Kidney epithelial cell (primary cell): ENCODE results near the gene C10orf95. TPM values are rescaled to one million over a fixed set of nuclear protein-coding genes. Genes with fewer than 3 reads are reported as not detected.

Experiments used
- DNase-seq: peaks from one replicate; pipeline ENCODE4 v3.0.0-alpha.2; 2010; ENCODE audit warnings: low read depth
- H3K27me3 ChIP-seq: 2 replicates; pipeline ENCODE4 v1.6.0; 2011; ENCODE audit warnings: low read length; ENCODE audit not compliant: control insufficient read depth, insufficient read depth
- H3K36me3 ChIP-seq: 2 replicates; pipeline ENCODE4 v1.5.1; 2011; ENCODE audit warnings: low read length; ENCODE audit not compliant: control insufficient read depth, insufficient read depth
- H3K4me3 ChIP-seq: 2 replicates; pipeline ENCODE4 v1.5.1; 2011; ENCODE audit warnings: low read depth, mild to moderate bottlenecking, control low read depth, low read length
- total RNA-seq: library from RNA; depleted of rRNA; stranded (reverse); fragments of >200 nt; gene quantifications from 2 replicates; pipeline ENCODE4 v1.2.3, GENCODE V29; 2015
- TF ChIP-seq, protein P1 (sequence below): IDR thresholded peaks from 2 replicates; pipeline ENCODE4 v1.5.1; 2011; ENCODE audit warnings: mild to moderate bottlenecking, moderate library complexity, low read length, control low read depth, inconsistent platforms; ENCODE audit not compliant: insufficient read depth, poor library complexity, severe bottlenecking

Gene C10orf95
- total RNA-seq, 1 donor from 2014 or later: 3.2 TPM

DNA sequence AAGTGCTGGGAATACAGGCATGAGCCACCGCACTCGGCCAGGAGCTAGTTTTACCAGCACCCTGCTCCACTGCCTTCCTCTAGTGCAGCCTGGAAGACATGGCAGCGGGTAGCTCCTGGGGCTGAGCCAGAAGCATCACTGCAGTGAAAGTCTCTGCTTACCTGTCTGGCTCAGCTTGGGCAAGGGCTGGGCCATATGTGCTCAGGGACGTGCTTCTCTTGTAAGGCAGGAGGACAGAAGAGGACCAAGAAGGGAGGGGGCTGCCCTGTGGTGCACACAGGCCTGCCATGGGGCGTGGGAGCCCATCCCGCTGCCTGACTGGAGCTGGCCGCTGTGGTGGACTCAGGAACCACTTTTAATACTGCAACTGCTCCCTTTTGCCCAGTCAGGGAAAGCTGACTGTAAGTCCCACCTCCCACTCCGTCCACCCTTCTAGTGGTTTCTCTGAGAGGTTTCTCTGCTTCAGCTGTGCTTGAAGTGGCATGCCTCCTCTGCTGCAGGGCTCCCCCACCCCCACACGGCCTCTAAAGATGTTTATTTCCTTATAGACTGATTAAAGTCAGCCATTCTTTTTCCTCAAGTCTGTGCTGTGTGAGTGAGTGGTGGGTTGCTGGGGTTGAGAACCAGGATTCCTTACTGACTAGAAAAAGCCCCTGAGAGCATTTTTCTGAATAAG is 25.3 kb upstream of the C10orf95 start:
- DNase-seq: no peak
- no peaks in the 10 kb centered on the region for H3K36me3 ChIP-seq

DNA sequence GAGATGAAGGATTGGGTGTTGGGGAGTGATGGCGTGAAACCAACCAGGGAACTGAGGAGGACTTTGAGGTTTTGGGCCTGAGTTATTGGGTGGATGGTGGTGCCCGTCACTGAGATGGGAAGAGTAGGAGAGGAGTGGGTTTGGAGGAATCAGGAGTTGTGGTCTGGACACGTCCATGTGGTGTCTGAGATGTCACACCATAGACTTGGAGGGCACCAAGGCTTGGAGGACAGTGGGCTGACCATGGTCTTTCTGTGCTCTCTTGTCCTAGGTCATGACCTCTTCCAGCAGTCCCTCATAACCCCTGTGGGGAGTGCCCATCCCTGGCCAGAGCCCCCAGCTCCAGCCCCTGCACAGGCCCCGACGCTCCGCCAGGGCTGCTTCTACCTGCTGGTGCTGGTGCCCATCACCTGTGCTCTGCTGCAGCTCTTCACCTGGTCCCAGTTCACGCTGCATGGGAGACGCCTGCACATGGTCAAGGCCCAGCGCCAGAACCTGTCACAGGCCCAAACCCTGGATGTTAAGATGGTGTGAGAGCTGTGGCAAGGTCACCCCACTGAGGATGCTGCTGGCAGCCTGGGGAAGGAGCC is 24.2 kb upstream of the C10orf95 start:
- H3K27me3 ChIP-seq: no peaks in the 10 kb centered on the region
- no peak overlapping the region for H3K4me3 ChIP-seq
- TF ChIP-seq, protein P1, sequence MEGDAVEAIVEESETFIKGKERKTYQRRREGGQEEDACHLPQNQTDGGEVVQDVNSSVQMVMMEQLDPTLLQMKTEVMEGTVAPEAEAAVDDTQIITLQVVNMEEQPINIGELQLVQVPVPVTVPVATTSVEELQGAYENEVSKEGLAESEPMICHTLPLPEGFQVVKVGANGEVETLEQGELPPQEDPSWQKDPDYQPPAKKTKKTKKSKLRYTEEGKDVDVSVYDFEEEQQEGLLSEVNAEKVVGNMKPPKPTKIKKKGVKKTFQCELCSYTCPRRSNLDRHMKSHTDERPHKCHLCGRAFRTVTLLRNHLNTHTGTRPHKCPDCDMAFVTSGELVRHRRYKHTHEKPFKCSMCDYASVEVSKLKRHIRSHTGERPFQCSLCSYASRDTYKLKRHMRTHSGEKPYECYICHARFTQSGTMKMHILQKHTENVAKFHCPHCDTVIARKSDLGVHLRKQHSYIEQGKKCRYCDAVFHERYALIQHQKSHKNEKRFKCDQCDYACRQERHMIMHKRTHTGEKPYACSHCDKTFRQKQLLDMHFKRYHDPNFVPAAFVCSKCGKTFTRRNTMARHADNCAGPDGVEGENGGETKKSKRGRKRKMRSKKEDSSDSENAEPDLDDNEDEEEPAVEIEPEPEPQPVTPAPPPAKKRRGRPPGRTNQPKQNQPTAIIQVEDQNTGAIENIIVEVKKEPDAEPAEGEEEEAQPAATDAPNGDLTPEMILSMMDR: no peak
- H3K36me3 ChIP-seq: no peaks in the 10 kb centered on the region
- DNase-seq: no peak

More for the DNA sequence above, 25.3 kb upstream of the C10orf95 start:
- Histone ChIP-seq H3K27me3 (no peaks in the 10 kb centered on the region), H3K4me3 (no peak overlapping the region)
- TF ChIP-seq, protein P1: no peak

DNA sequence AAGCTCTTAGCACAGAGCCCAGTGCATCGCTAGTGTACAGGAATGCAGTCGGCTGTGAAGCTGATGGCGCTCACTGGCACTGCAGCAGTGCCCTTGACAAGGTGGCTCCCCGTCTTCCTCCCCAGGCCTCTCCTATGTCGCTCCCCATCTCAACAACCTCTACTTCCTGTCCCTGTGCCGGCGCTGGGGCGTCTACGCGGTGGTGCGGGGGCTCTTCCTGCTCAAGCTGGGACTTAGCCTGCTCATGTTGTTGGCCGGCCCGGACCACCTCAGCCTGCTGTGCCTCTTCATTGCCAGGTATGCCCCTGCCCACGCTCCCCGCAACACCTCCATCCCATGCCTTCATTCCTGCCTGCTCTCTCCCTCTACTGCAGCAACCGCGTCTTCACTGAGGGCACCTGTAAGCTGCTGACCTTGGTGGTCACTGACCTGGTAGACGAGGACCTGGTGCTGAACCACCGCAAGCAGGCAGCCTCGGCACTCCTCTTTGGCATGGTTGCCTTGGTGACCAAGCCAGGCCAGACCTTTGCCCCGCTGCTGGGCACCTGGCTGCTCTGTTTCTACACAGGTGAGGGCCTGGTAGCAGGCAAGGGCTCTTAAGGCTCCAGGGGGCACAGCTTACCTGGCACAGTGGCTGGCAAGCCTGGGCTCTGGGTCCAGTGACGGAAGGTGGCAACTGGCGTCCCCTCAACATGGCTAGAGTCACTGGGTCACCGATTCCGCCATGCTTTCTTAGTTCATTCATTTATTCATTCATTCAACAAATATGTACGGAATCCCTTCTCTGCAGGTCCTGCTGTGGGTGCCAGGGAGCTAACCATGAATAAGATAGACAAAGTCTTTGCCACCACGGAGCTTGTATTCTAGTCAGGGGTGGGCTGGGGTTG is 22.3 kb upstream of the C10orf95 start:
- DNase-seq: no peak
- TF ChIP-seq, protein P1: no peak
- Histone ChIP-seq H3K27me3 (no peaks in the 10 kb centered on the region), H3K36me3 (no peaks in the 10 kb centered on the region), H3K4me3 (no peak overlapping the region)

DNA sequence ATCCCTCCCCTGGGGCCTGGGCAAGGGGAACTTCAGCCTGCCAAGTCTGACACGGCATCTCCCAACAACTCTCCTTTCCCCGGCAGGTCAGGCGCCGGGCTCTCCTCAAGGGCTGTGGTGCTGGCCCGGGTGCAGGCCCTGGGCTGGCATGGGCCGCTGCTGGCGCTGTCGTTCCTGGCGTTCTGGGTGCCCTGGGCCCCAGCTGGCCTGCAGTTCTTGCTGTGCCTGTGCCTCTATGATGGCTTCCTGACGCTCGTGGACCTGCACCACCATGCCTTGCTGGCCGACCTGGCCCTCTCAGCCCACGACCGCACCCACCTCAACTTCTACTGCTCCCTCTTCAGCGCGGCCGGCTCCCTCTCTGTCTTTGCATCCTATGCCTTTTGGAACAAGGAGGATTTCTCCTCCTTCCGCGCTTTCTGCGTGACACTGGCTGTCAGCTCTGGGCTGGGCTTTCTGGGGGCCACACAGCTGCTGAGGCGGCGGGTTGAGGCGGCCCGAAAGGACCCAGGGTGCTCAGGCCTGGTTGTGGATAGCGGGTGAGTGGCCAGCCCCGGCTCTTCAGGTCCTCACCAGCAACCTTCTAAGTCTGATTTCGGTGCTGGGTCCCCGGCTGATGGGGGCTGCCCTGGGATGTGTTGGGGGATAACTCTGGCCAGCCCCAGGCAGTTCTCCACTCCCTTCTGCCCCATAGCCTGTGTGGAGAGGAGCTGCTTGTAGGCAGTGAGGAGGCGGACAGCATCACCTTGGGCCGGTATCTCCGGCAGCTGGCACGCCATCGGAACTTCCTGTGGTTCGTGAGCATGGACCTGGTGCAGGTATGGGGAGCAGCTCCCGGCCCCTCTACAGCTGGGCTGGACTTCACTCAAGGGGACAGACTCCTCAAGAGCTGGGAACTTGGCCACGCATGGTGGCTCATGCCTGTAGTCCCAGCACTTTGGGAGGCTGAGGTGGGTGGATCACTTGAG is 19.5 kb upstream of the C10orf95 start:
- DNase-seq: no peak
- Histone ChIP-seq H3K27me3 (no peaks in the 10 kb centered on the region), H3K36me3 (no peaks in the 10 kb centered on the region), H3K4me3 (no peak overlapping the region)
- TF ChIP-seq, protein P1: no peak

DNA sequence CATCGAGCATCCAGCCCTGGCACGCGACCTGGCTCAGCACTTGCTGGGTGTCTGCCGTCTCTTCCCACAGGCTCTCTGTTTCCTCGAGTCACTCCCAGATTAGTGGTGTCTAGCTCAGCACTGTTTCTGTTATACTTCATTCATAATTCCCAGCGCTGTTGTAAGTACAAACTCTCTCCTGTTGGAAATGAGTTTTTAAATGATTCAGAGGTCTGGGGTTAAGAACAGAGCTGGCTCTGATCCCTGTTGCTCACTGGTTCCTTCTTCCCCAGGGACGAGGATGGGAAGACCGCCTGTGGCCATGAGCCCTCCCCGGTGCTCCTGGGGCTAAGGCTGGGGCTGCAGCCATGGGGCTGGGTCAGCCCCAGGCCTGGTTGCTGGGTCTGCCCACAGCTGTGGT is 17.3 kb upstream of the C10orf95 start:
- H3K36me3 ChIP-seq: no peaks in the 10 kb centered on the region
- H3K27me3 ChIP-seq: no peaks in the 10 kb centered on the region
- TF ChIP-seq, protein P1: no peak
- DNase-seq: no peak
- no peak overlapping the region for H3K4me3 ChIP-seq
